Psoas muscle (tissue), 8 donors: ENCODE data around the gene PARM1. TPM values are rescaled to one million over a fixed set of nuclear protein-coding genes. Genes with fewer than 3 reads are reported as not detected.

Experiments used
- ATAC-seq, 4 donors: fragments of 200-7000 bp; cut with Tn5 transposase; one replicate each; pipeline ENCODE4 v1.9.1; 2020; ENCODE audit warnings: moderate library complexity in 3 of 4, mild to moderate bottlenecking in 2 of 4
- DNase-seq, 2 donors: peaks; one replicate each; pipeline ENCODE4 v3.0.0-alpha.2; 2020
- H3K27ac ChIP-seq: fragments of 200-600 bp; one replicate; pipeline ENCODE4 v1.8.0; 2022
- H3K27me3 ChIP-seq, 3 donors: fragments of 200-600 bp in 1 of 3; one replicate each; pipeline versions ENCODE4 v1.6.1 to v1.8.0; 2013 to 2022; ENCODE audit warnings: low read length in 2 of 3, mild to moderate bottlenecking in 2 of 3, moderate library complexity in 1 of 3; ENCODE audit not compliant: insufficient read depth in 3 of 3
- H3K36me3 ChIP-seq, 2 donors: fragments of 200-600 bp in 1 of 2; one replicate each; pipeline versions ENCODE4 v1.6.1 to v1.8.0; 2013 to 2022; ENCODE audit warnings: low read depth in 1 of 2, mild to moderate bottlenecking in 1 of 2, moderate library complexity in 1 of 2; ENCODE audit not compliant: insufficient read depth in 1 of 2
- H3K4me1 ChIP-seq: fragments of 200-600 bp; one replicate; pipeline ENCODE4 v1.8.0; 2022
- H3K4me3 ChIP-seq: fragments of 200-600 bp; one replicate; pipeline ENCODE4 v1.8.0; 2022; ENCODE audit warnings: mild to moderate bottlenecking
- H3K9me3 ChIP-seq: fragments of 200-600 bp; one replicate; pipeline ENCODE4 v1.8.0; 2022
- WGBS, 3 donors: extraction: QIAGEN DNeasy Blood & Tissue Kit; methylation state at CpG; one replicate each; pipeline versions ENCODE4 v1.1.6 to v1.1.7; 2013; 5-methylcytosine and 5-hydroxymethylcytosine counted together
- intact Hi-C, 2 donors: fragments of 100-400 bp; cut with DNase I; formaldehyde crosslinking; loops; one replicate each; pipeline versions ENCODE4 v1.11.0 to v1.14.2; 2022
- polyA plus RNA-seq, 3 donors: library from polyadenylated mRNA; stranded (reverse); fragments of 200-250 nt; gene quantifications; one replicate each; pipeline ENCODE4 v1.2.3, GENCODE V29; 2013
- total RNA-seq, 4 donors: library from RNA; stranded (reverse); fragmentation: NEBNext Ultra II Directional in 2 of 4; extraction: Animal tissue kit (Norgen Biotek cat#: 25700) in 2 of 4; gene quantifications; one replicate each; pipeline versions ENCODE4 v1.2.1 to v1.2.4, GENCODE V29; 2021 to 2023
- TF ChIP-seq, protein P1 (sequence below): fragments of 200-600 bp; IDR thresholded peaks from one replicate; pipeline ENCODE4 v1.8.0; 2022; ENCODE audit warnings: antibody characterized with exemption
- donor health status: healthy with polysubstance abuse.
- donor health status: DM: no; HTN: no; CAD: no; lungs with moderate emphysema.
- donor health status: Bipolar disorder and iron deficiency.
- donor health status: healthy.
- donor health status: DM: yes; HTN: yes; CAD: no.
- donor health status: DM: no; HTN: no; CAD: no.
- donor health status: DM: no; HTN: no; CAD: no.
- donor health status: DM: yes; HTN: yes; CAD: no.

The PARM1 gene
- total and polyA plus RNA-seq, 7 donors, result 1.3 to 14.5 (median 5.2) TPM

DNA sequence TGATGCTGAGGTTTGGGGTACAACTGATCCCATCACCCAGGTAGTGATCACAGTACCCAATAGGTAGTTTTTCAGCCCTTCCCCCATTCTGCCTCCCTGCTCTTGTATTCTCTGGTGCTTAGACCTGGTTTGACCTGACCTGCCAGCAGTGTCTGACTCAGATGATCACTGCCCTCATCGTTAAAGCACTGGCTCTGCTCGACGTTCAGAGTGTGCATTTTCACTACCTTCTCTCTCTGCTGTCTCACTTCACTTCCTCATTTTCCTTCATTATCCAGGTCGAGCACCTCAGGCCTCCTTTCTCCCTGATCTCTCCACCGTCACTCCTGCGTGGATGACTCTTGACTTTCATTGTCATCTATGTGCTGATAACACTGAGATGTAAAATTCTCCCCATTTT, 83.6 kb downstream of the PARM1 start:
- peak; percentile 53 to 75 (median 66) for ATAC-seq
- intact Hi-C loops, result no loop called here
- TF ChIP-seq, protein P1, sequence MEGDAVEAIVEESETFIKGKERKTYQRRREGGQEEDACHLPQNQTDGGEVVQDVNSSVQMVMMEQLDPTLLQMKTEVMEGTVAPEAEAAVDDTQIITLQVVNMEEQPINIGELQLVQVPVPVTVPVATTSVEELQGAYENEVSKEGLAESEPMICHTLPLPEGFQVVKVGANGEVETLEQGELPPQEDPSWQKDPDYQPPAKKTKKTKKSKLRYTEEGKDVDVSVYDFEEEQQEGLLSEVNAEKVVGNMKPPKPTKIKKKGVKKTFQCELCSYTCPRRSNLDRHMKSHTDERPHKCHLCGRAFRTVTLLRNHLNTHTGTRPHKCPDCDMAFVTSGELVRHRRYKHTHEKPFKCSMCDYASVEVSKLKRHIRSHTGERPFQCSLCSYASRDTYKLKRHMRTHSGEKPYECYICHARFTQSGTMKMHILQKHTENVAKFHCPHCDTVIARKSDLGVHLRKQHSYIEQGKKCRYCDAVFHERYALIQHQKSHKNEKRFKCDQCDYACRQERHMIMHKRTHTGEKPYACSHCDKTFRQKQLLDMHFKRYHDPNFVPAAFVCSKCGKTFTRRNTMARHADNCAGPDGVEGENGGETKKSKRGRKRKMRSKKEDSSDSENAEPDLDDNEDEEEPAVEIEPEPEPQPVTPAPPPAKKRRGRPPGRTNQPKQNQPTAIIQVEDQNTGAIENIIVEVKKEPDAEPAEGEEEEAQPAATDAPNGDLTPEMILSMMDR, result no peak
- H3K4me1 ChIP-seq, result peaks cover 17% of the 10 kb centered on the region
- H3K36me3 ChIP-seq, result peaks cover 0 to 7% of the 10 kb centered on the region in 2 donors
- H3K4me3 ChIP-seq, result no peak overlapping the region
- H3K9me3 ChIP-seq, result no peaks in the 10 kb centered on the region
- no peak for DNase-seq
- no peak overlapping the region for H3K27ac ChIP-seq
- WGBS, 3 donors, result 52 to 62% (median 60%) methylated on average over 6 of the region's 6 CpGs
- no peaks in the 10 kb centered on the region for H3K27me3 ChIP-seq

DNA sequence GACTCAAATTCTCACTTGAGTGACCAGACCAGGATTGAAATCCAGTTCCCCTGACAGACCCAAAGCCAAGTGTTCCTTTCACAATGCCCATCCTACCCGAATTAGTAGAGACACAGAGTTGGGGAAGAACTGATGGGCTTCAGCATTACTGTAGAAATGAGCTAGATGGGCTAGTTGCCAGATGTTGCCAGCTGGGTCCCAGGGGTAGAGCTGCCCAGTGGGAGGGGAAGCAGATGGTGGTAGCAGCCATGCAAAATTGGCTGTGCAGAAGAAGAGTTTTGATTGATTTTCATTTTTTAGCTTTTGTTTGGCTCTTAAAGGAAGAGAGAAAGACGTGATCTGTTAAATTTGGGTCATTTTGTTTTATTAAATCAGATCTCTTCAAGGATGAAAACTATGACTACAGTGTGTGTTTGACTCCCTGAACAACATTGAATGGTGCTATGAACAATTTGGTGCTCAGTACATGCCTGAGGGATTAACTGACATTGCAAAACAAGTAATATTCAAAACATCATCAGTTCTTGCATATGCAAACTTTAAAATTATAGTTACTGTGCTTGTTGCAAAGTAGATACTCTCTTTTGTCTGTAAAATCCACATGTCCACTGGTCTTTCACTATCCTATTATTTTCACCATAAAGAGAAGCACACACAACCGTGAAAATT, 86.0 kb downstream of the PARM1 start:
- Histone ChIP-seq H3K36me3 (no peaks in the 10 kb centered on the region), H3K4me1 (peaks cover 17% of the 10 kb centered on the region), H3K9me3 (no peaks in the 10 kb centered on the region), H3K4me3 (no peak overlapping the region), H3K27ac (no peak overlapping the region), H3K27me3 (no peaks in the 10 kb centered on the region)
- intact Hi-C loops, result no loop called here
- DNase-seq (no peak), ATAC-seq (no peak)
- TF ChIP-seq, protein P1, result no peak
- WGBS, 3 donors, result 61 to 71% (median 62%) methylated on average over 3 of the region's 3 CpGs

DNA sequence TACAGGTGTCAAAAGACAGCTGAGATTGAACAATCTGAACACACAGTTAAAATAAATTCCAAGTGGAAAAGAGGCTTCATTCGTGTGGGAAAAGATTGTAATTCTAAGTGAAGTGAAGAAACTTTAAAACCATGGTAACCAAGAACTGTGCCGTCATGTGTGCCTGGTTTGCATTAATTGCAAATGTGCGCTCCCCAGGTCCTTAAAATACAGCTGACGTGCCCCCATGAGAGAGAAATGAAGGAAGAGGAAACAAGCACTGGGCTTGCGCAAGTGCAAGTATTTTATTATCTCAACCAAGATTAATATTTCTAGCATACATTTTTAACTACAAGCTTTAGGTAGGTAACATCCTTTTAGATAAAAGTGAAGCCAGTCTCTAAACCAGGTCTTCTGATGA, 92.5 kb downstream of the PARM1 start:
- Histone ChIP-seq H3K9me3 (no peaks in the 10 kb centered on the region), H3K36me3 (no peaks in the 10 kb centered on the region), H3K27me3 (no peaks in the 10 kb centered on the region), H3K27ac (no peak overlapping the region), H3K4me3 (no peak overlapping the region), H3K4me1 (no peaks in the 10 kb centered on the region)
- 86 to 88% (median 87%) methylated on average over 5 of the region's 5 CpGs for WGBS, 3 donors
- TF ChIP-seq, protein P1, result no peak
- DNase-seq (no peak), ATAC-seq (no peak)
- intact Hi-C loops, result no loop called here

DNA sequence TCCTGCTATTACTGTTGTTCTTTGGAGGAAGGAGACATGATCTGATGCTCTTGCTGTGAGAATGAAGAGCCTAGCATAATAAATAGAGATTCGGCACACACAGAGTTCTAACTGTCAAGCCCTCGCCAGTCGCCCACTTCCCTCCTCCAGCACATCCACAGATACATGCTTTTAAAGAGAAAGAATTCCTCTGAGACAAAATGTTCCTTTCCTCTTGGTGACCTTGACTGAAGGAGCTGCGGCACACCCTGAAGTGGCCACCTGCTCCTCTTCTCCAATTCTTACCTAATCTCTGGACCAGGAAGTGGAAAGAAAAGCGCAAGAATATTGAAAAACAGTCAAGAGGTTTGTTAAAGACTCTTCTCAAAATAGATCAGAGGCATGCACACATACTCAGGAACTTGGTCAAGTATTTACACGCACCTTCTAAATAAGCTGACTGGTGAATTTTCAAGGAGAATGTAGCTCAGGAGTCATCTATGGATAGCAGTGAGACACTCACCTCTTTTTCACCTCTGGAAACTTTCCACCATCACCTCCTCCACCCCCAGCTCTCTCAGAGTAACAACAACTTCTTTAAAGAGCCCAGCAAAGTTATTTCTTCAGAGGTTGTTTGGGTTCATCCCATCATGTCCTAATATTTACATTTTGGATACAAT, 95.4 kb downstream of the PARM1 start:
- H3K27ac ChIP-seq, result no peak overlapping the region
- intact Hi-C loops, result no loop called here
- ATAC-seq, result no peak

More for the DNA sequence above, 95.4 kb downstream of the PARM1 start:
- H3K4me3 ChIP-seq, result no peak overlapping the region
- no peaks in the 10 kb centered on the region for H3K27me3 ChIP-seq
- TF ChIP-seq, protein P1, result no peak
- DNase-seq, result no peak
- H3K9me3 ChIP-seq, result no peaks in the 10 kb centered on the region
- 80 to 85% (median 81%) methylated on average over 6 of the region's 6 CpGs for WGBS, 3 donors
- H3K4me1 ChIP-seq, result no peaks in the 10 kb centered on the region
- no peaks in the 10 kb centered on the region for H3K36me3 ChIP-seq
